Measurements from ENCODE around the gene GABPB1. TPM values are rescaled to one million over a fixed set of nuclear protein-coding genes. Genes with fewer than 3 reads are reported as not detected.

The GABPB1 gene
- total RNA-seq, 1 donor from 2014 or later, result 8.1 TPM

DNA sequence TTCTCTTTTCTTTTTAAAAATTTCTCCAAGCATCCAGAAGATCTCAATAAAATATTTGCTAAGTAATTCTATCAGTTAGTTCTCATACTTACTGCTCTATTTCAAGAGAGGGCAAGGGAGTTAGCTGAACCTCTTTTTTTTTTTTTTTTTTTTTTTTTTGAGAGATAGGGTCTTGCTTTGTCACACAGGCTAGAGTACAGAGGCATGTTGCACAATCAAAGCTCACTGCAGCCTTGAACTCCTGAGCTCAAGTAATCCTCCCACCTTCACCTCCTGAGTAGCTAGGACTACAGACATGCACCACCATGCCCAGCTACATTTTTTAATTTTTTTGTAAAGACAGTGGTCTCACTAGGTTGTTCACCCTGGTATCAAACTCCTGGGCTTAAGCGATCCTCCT is 110.8 kb downstream of the GABPB1 start:
- intact Hi-C loops (cut with micrococcal nuclease), result no loop called here
- DNase-seq, result no peak
- no peaks in the 10 kb centered on the region for H3K27me3 ChIP-seq (ENCODE audit: low read depth)
- no peaks in the 10 kb centered on the region for H3K4me1 ChIP-seq
- no peak overlapping the region for H3K4me3 ChIP-seq
- H3K27ac ChIP-seq (replicated peaks), result no peak overlapping the region
- H3K36me3 ChIP-seq, result no peaks in the 10 kb centered on the region
- TF ChIP-seq, protein P1, sequence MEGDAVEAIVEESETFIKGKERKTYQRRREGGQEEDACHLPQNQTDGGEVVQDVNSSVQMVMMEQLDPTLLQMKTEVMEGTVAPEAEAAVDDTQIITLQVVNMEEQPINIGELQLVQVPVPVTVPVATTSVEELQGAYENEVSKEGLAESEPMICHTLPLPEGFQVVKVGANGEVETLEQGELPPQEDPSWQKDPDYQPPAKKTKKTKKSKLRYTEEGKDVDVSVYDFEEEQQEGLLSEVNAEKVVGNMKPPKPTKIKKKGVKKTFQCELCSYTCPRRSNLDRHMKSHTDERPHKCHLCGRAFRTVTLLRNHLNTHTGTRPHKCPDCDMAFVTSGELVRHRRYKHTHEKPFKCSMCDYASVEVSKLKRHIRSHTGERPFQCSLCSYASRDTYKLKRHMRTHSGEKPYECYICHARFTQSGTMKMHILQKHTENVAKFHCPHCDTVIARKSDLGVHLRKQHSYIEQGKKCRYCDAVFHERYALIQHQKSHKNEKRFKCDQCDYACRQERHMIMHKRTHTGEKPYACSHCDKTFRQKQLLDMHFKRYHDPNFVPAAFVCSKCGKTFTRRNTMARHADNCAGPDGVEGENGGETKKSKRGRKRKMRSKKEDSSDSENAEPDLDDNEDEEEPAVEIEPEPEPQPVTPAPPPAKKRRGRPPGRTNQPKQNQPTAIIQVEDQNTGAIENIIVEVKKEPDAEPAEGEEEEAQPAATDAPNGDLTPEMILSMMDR (IDR thresholded peaks at IDR 0.05; ENCODE audit: borderline replicate concordance), result no peak
- H3K9me3 ChIP-seq (replicated peaks), result no peaks in the 10 kb centered on the region

DNA sequence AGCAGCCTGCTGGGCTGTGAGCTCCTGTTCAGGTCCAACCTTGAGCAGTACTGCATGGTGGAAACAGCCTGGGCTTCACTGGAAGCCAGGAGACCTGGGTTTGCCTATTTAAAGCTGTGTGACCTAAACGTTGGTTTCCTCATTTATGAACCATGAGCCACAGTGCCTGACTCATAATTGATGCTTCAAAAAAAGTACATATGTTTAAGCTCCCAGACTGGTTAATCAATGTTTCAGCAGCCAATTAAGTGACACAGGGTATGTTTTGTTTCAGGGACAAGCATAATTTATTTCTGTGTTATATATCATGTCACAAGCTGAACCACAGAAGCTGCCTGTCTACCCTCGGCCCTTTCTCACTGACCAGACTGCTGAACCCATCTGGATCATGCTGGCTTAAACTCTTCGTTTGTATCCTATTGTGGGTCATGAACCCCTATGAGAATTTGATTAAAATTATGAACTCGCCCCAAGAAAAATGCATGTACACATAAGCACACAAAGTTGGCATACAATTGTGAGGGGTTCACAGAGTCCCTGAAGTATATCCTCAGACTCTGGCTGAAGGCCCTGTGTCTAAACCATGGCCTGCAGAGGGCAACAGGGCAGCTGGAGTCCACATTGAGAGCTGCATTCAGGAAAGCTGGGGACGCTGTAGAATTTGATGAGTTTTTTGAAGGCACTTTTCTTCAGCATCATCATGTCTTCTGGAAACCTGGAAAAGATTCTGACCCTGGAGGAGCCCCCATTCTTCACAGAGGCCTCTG is 113.1 kb downstream of the GABPB1 start:
- Histone ChIP-seq H3K36me3 (no peaks in the 10 kb centered on the region), H3K4me1 (no peaks in the 10 kb centered on the region), H3K9me3 (replicated peaks) (no peaks in the 10 kb centered on the region), H3K27me3 (ENCODE audit: low read depth) (no peaks in the 10 kb centered on the region), H3K4me3 (no peak overlapping the region), H3K27ac (replicated peaks) (no peak overlapping the region)
- intact Hi-C loops (cut with micrococcal nuclease), result no loop called here
- TF ChIP-seq, protein P1 (IDR thresholded peaks at IDR 0.05; ENCODE audit: borderline replicate concordance), result no peak
- no peak for DNase-seq

DNA sequence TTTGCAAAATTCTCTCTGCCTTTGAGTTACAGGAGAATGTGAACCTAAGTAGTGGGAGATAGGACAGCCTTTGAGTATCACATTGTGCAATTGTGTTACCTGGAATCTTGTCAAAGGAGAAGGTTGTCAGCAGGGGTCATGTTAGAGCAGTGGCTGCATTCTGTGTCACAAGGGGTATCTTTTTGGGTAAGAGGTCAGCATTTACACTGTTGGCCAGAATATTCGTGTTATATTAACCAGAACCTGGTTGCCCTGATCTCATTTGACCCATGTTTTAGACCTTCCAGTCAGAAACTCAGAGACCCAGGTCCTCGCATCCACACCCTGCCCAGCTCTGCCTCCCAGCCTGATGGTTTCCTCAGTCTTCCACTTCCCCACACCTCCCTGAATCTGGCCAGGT is 116.7 kb downstream of the GABPB1 start:
- Histone ChIP-seq H3K9me3 (replicated peaks) (no peaks in the 10 kb centered on the region), H3K36me3 (no peaks in the 10 kb centered on the region), H3K4me3 (no peak overlapping the region), H3K27ac (replicated peaks) (no peak overlapping the region), H3K4me1 (no peaks in the 10 kb centered on the region), H3K27me3 (ENCODE audit: low read depth) (no peaks in the 10 kb centered on the region)
- TF ChIP-seq, protein P1 (IDR thresholded peaks at IDR 0.05; ENCODE audit: borderline replicate concordance), result no peak
- no peak for DNase-seq
- intact Hi-C loops (cut with micrococcal nuclease), result no loop called here

DNA sequence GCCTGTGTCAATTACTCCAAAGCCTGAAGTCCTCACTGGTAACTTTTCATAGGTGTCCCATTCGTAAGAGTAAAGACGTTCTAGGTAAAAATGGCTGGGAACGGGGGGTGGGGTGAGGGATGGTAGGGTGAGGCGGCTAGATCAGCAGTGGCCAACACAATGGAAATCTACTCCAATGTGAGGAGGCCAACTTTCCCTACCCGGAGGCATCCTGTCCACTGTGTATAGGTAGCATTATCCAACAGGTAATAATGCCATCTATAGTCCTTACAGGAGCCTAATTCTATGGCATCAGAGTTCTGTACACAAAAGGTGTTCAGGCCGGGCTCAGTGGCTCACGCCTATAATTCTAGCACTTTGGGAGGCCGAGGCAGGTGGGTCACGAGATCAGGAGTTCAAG is 118.6 kb downstream of the GABPB1 start:
- Histone ChIP-seq H3K9me3 (replicated peaks) (no peaks in the 10 kb centered on the region), H3K4me1 (no peaks in the 10 kb centered on the region), H3K4me3 (no peak overlapping the region), H3K27me3 (ENCODE audit: low read depth) (no peaks in the 10 kb centered on the region), H3K36me3 (no peaks in the 10 kb centered on the region), H3K27ac (replicated peaks) (no peak overlapping the region)
- DNase-seq, result no peak
- TF ChIP-seq, protein P1 (IDR thresholded peaks at IDR 0.05; ENCODE audit: borderline replicate concordance), result no peak
- intact Hi-C loops (cut with micrococcal nuclease), result no loop called here

DNA sequence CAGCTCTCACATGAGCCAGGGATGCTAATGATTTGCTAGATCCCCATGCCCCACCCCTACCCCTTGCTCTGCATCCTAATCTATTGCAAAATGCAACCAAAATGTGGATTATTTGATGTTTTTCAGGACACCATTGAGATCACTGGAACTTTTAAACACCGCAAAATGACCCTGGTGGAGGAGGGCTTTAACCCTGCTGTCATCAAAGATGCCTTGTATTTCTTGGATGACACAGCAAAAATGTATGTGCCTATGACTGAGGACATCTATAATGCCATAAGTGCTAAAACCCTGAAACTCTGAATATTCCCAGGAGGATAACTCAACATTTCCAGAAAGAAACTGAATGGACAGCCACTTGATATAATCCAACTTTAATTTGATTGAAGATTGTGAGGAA is 119.2 kb downstream of the GABPB1 start:
- no peak overlapping the region for H3K4me3 ChIP-seq
- H3K4me1 ChIP-seq, result no peaks in the 10 kb centered on the region
- no peaks in the 10 kb centered on the region for H3K27me3 ChIP-seq (ENCODE audit: low read depth)
- TF ChIP-seq, protein P1 (IDR thresholded peaks at IDR 0.05; ENCODE audit: borderline replicate concordance), result no peak
- no peaks in the 10 kb centered on the region for H3K9me3 ChIP-seq (replicated peaks)
- intact Hi-C loops (cut with micrococcal nuclease), result no loop called here
- no peak for DNase-seq
- no peak overlapping the region for H3K27ac ChIP-seq (replicated peaks)
- H3K36me3 ChIP-seq, result no peaks in the 10 kb centered on the region

All from left ventricle myocardium inferior (tissue), 1 donor.